AG04450 (cell line): Measurements from ENCODE around the gene GET4. TPM values are rescaled to one million over a fixed set of nuclear protein-coding genes. Genes with fewer than 3 reads are reported as not detected.

Experiments
- CTCF ChIA-PET: fragments of 300-600, 350-600 bp; formaldehyde crosslinking; extraction: SDS; loops from one replicate; lab custom pipeline; 2022; ENCODE audit warnings: antibody characterized with exemption, inconsistent platforms; lab: Charles Lee
- POLR2A ChIA-PET: fragments of 350-600 bp; formaldehyde crosslinking; extraction: SDS; loops from one replicate; lab custom pipeline; 2021; ENCODE audit warnings: antibody characterized with exemption, inconsistent platforms; lab: Yijun Ruan, JAX
- DNase-seq: peaks from one replicate; pipeline ENCODE4 v3.0.0-alpha.2; 2011; ENCODE audit warnings: low read depth, low spot score
- H3K27ac ChIP-seq: one replicate; pipeline ENCODE4 v1.5.1; 2012; ENCODE audit warnings: low read depth, low read length, control low read depth
- H3K27me3 ChIP-seq: one replicate; pipeline ENCODE4 v1.6.0; 2012; ENCODE audit warnings: low read length; ENCODE audit not compliant: control insufficient read depth, insufficient read depth
- H3K4me3 ChIP-seq: 2 replicates; pipeline ENCODE4 v1.5.1; 2011; ENCODE audit warnings: mild to moderate bottlenecking, low read depth, low read length, control low read depth
- H3K9me3 ChIP-seq: 2 replicates; pipeline ENCODE4 v1.5.1; 2012; ENCODE audit warnings: low read length; ENCODE audit not compliant: control insufficient read depth, insufficient read depth
- CTCF ChIP-seq: IDR thresholded peaks from 2 replicates; pipeline ENCODE4 v1.5.1; 2011; ENCODE audit warnings: low read depth, low read length, control low read depth, inconsistent platforms
- polyA plus RNA-seq: library from polyadenylated mRNA; depleted of rRNA; stranded (reverse); fragments of >200 nt; gene quantifications from 2 replicates; pipeline ENCODE4 v1.2.3, GENCODE V29; 2011

The GET4 gene
- polyA plus RNA-seq, 1 experiment = 13.9 TPM

DNA sequence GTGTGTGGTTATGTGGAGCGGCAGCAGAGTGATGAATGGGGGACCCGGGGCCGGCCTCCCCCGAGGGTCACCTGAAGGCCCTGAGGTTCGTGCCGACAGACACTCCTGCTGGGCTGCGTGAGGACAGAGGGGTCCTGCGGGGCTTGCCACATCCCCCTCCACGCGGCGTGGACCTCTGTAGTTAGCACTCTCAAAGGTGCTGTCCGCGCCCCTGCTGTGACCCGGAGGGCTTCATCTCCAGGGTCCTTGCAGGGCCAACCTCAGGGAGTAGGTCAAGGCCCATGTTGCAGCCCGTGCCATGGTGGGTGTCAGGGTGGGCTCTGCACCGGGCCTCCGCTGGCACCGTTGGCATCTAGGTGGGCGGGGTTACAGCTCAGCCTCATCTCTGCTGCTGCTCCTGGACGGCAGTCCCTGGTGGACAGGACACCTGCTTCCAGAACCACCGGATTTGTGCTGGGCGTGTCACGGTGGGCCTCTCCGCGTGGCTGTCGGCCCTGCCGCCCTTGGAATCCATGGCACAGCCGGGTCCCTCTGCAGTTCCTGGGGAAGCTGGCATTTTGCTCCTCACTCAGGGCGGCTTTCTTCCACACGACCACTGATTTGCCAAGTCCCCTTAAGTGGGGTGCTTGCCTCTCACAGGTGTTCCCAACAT is 19.8 kb upstream of the GET4 start:
- H3K9me3 ChIP-seq = no peaks in the 10 kb centered on the region
- no peaks in the 10 kb centered on the region for H3K27me3 ChIP-seq
- H3K4me3 ChIP-seq = no peak overlapping the region
- POLR2A ChIA-PET = no interaction called here
- CTCF ChIA-PET = interaction anchor here (1.4 kb wide), 1 partner anchor 16 kb away, joined by 10 read pairs; no protein-coding TSS in a partner anchor
- no peak for DNase-seq
- TF ChIP-seq CTCF = no peak
- no peak overlapping the region for H3K27ac ChIP-seq

GRCh38 chr7:857661-858060 is 18.7 kb upstream of the GET4 start:
- TF ChIP-seq CTCF = no peak
- POLR2A ChIA-PET = no interaction called here
- Histone ChIP-seq H3K27me3 (no peaks in the 10 kb centered on the region), H3K9me3 (no peaks in the 10 kb centered on the region), H3K27ac (no peak overlapping the region), H3K4me3 (no peak overlapping the region)
- CTCF ChIA-PET = interaction anchor here (1.0 to 1.4 kb wide), 2 partner anchors 15 to 21 kb away, joined by 3 to 10 read pairs; no protein-coding TSS in a partner anchor
- no peak for DNase-seq

GRCh38 chr7:859359-860030 is 16.9 kb upstream of the GET4 start:
- DNase-seq = no peak
- ChIA-PET CTCF (interaction anchor here (1.3 kb wide), 1 partner anchor 14 kb away, joined by 3 read pairs; no protein-coding TSS in a partner anchor), POLR2A (no interaction called here)
- Histone ChIP-seq H3K27me3 (no peaks in the 10 kb centered on the region), H3K27ac (no peak overlapping the region), H3K9me3 (no peaks in the 10 kb centered on the region), H3K4me3 (no peak overlapping the region)
- TF ChIP-seq CTCF = no peak

- TF ChIP-seq CTCF = no peak
- no peaks in the 10 kb centered on the region for H3K27me3 ChIP-seq
- POLR2A ChIA-PET = no interaction called here
- H3K9me3 ChIP-seq = no peaks in the 10 kb centered on the region
- CTCF ChIA-PET = interaction anchor here (2.1 kb wide), 1 partner anchor 13 kb away, joined by 6 read pairs; no protein-coding TSS in a partner anchor
- H3K4me3 ChIP-seq = no peak overlapping the region
- no peak overlapping the region for H3K27ac ChIP-seq
- DNase-seq = no peak
Measured at GRCh38 chr7:860149-860548, 16.2 kb upstream of the GET4 start.

GRCh38 chr7:861222-861621 is 15.1 kb upstream of the GET4 start:
- no peak overlapping the region for H3K27ac ChIP-seq
- POLR2A ChIA-PET = no interaction called here
- CTCF ChIA-PET = interaction anchor here (2.1 kb wide), 1 partner anchor 12 kb away, joined by 6 read pairs; no protein-coding TSS in a partner anchor
- H3K9me3 ChIP-seq = no peaks in the 10 kb centered on the region
- no peak for TF ChIP-seq CTCF
- H3K27me3 ChIP-seq = no peaks in the 10 kb centered on the region
- DNase-seq = no peak
- no peak overlapping the region for H3K4me3 ChIP-seq
